UCSD-AML1 (cell line): ENCODE measurements around the gene TMEM176B.

Experiments used
- DNase-seq: peaks from one replicate; lab custom pipeline; 2025; ENCODE audit not compliant: unreplicated experiment; lab: John Stamatoyannopoulos, UW

TMEM176B gene

DNA sequence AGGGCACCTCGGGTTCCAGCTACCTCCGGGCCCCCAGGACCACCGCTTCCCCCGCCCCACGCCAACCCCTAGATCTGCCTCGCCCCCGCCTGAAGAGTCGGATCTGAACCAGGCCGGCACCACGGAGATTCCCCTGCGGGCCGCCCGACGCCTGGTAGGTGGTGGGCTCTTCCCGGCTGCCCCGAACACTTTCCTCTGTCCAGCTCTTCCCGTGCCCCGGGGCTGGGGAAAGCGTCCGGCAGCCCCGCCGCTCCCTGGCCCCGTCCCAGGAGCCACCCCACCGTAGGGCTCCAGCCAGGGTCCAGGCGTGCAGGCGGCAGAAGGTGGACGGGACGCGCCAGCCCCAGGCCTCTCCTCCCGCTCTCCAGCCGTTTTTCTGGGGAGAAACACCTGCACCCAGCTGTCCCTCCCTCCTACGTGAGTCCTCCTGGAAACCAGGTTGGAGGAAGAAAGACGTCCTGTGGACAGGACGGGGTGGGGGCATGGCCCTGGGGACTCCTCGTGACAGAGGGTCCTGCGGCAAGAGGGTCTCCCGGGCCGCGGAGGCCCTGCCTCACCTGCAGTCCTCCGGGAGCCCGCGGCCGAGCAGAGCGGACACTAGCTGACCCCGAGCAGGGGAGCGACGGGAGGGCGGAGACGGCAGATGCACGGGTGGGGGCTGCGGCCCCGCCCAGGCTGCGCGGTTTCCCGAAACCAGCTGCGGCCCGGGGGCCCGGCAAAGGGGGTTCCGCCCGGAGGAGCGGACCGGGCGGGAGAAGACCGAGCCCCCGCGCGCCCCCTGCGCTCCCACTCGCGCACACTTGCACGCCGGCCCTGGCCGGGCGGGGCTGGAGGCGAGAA lies at the start of gene TMEM176B:
TMEM176B (minus strand) TSS at position 624 of the 840 bp plus-strand sequence. CDS start 3,795 bp downstream, outside the sequence.
- DNase-seq = no peak

DNA sequence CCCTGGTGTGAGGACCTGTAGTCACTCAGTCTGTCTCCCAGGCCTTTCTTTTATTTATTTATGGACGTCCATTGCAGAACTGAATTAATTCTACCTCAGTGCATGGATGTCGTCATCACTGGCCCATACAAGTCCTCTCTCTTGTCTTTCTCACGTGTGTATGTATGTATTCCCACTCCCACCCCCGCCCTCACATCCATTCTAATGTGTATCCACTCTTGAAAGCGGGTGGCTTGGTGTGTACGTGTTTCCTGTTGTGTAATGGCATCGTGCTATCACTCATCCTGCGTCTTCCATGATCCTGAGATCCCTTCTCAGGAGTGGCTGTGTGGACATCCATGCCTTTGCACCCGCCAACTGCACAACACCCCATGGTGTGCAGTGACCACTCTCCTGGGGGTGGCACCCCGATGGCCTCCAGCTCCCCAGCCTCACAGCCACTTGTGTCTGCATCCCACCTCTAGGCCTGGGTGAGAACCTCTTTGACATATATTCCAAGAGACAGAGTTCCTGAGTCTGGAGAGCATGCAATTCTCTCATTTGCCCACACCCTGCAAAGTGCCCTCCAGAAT lies 49.1 kb upstream of the TMEM176B start:
- no peak for DNase-seq

DNA sequence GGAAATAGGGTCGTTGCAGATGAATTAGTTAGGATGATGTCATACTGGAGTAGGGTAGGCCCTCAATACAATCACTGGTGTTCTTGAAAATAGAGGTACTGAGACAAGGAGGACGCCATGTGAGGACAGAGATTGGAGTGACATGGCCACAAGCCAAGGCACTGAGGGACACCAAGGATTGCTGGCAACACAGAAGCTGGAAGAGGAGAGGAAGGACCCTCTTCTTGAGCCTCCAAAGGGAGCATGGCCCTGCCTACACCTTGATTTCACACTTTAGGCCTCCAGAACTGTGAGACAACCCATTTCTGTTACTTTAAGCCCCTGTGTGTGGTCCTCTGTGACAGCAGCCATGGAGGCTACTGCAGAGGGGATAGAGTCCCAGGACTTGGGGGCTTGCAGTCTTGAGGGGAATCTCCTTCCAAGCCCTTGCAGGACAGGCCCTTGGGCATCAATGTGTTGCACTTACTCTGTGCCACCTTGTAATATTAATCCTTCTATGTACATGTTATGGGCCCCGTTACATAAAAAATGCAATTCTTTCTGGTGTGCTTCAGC lies 48.5 kb upstream of the TMEM176B start:
- no peak for DNase-seq

- no peak for DNase-seq
These were observed 47.9 kb upstream of the TMEM176B start for GRCh38 chr7:150848111-150848510.

DNA sequence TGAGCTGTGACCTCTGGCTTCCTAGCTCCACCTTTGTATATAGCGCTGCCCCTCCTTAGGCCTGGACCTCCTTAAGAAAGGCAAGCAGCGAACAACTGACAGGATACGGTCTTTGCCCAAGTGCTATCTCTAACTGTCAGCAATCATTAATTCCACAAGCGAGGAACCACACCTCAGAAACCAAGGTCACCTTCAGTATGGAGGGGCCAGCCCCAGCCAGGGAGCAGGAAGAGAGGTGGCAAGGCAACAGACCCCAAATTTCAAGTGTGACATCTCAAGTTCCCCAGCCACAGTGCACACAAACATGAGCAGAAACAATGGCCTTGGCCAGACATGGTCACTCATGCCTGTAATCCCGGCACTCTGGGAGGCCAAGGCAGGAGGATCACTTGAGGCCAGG lies 47.4 kb upstream of the TMEM176B start:
- no peak for DNase-seq

- no peak for DNase-seq
These were observed 46.3 kb upstream of the TMEM176B start for GRCh38 chr7:150846291-150847115.

GRCh38 chr7:150845421-150845861 lies 45.3 kb upstream of the TMEM176B start:
- no peak for DNase-seq

GRCh38 chr7:150842716-150843115 lies 42.6 kb upstream of the TMEM176B start:
- DNase-seq = no peak

- no peak for DNase-seq
These were observed 41.9 kb upstream of the TMEM176B start for GRCh38 chr7:150842018-150842417.

GRCh38 chr7:150838965-150839650 lies 38.9 kb upstream of the TMEM176B start:
- no peak for DNase-seq

GRCh38 chr7:150835702-150836280 lies 35.6 kb upstream of the TMEM176B start:
- no peak for DNase-seq

- DNase-seq = no peak
These were observed 34.9 kb upstream of the TMEM176B start for GRCh38 chr7:150835019-150835418.

- no peak for DNase-seq
These were observed 31.7 kb upstream of the TMEM176B start for GRCh38 chr7:150831851-150832250.

- DNase-seq = no peak
These were observed 30.8 kb upstream of the TMEM176B start for GRCh38 chr7:150830937-150831336.

GRCh38 chr7:150829426-150829825 lies 29.3 kb upstream of the TMEM176B start:
- DNase-seq = no peak

DNA sequence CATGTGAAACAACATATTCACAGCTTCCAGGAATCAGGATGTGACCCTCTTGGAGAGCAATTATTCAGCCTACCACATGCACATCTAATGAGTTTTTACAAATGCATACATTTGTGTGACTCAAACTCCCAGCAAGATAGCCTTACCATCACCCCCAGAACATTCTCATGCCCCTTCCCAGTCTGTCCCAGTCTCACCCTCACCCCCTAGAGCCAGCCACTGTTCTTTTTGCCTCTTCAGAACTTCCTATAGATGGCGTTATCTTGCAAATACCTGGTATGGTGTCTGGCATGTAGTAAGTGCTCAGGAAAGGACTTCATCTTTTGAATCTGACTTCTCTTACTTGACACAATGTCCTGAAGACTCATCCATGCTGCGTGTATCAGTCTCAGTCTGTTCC lies 28.2 kb upstream of the TMEM176B start:
- no peak for DNase-seq

DNA sequence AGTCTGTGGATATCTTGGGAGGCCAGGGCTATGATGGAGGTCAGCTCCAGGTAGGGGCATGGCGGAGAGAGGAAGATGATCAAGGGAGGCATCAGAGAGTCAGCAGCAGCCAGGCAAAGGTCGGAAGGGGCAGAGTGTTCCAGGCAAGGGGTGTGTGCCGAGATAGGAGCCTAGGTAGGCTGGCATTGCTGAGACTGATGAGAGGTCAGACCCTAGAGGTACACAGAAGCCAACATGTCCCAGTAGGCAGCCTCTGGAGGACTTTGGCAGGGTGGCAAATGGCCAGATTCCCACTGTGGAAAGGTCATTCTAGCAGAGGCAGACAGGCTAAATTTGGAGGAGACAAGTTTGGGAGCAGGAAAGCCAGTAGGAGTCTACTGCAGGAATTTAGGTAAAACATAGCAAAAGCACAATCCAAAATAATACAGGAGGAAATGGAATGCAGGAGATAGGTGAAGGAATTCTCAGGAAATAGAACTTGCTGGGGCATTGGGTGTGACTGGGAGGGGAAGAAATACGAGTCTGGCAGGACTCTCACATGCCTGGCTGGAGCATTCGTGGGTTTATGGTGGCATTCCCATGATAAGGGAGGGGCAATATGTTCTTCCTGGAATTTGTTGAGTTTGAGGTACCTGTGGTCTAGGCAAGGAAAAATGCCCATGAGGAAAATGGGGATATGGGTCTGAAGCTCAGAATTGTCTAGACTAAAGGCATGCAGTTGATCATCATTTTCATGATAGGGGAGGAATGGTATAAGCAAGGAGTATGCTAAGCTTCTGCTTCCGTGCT lies 26.1 kb upstream of the TMEM176B start:
- no peak for DNase-seq

- DNase-seq = no peak
These were observed 24.4 kb upstream of the TMEM176B start for GRCh38 chr7:150824379-150825177.
